Upper lobe of left lung (tissue), 4 donors: ENCODE results near the gene ZBBX.

Experiments
- POLR2A ChIP-seq, 4 donors: fragments of 450-650 bp; IDR thresholded peaks; one replicate each; pipeline ENCODE4 v1.5.1; 2016 to 2017; ENCODE audit warnings: antibody characterized with exemption in 4 of 4, mild to moderate bottlenecking in 2 of 4
- POLR2AphosphoS5 ChIP-seq, 2 donors: sonication (generic); formaldehyde crosslinking; IDR thresholded peaks; one replicate each; pipeline ENCODE4 v1.5.1; 2017; ENCODE audit warnings: antibody characterized with exemption in 2 of 2
- TF ChIP-seq, protein P1 (sequence below), 6 experiments: fragments of 450-650 bp in 4 of 6; fragments of 200-600 bp in 2 of 6; sonication (generic) in 2 of 6; IDR thresholded peaks; one replicate each; pipeline ENCODE4 v1.5.1; 2016 to 2019; ENCODE audit warnings: antibody characterized with exemption in 6 of 6

DNA sequence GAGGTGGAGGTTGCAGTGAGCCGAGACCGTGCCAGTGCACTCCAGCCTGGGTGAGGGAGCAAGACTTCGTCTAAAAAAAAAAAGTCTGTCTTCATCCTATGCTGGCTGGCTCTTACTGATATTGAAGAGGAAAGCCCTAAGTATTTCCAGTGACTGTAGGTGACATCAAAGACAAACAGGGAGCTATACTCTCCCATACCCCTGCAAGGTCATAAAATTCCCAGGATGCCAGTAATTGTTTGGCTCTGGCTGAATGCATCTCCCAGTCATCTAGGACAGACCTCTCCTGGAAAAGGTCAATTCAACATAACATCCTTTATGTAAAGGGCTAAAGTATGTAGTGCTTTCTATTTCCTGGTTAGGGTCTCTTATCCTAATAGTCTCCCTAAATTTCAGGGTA lies 8.0 kb downstream of the ZBBX start:
- TF ChIP-seq, protein P1, sequence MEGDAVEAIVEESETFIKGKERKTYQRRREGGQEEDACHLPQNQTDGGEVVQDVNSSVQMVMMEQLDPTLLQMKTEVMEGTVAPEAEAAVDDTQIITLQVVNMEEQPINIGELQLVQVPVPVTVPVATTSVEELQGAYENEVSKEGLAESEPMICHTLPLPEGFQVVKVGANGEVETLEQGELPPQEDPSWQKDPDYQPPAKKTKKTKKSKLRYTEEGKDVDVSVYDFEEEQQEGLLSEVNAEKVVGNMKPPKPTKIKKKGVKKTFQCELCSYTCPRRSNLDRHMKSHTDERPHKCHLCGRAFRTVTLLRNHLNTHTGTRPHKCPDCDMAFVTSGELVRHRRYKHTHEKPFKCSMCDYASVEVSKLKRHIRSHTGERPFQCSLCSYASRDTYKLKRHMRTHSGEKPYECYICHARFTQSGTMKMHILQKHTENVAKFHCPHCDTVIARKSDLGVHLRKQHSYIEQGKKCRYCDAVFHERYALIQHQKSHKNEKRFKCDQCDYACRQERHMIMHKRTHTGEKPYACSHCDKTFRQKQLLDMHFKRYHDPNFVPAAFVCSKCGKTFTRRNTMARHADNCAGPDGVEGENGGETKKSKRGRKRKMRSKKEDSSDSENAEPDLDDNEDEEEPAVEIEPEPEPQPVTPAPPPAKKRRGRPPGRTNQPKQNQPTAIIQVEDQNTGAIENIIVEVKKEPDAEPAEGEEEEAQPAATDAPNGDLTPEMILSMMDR (IDR thresholded peaks at IDR 0.05), result no peak
- TF ChIP-seq POLR2A (IDR thresholded peaks at IDR 0.05) (no peak), POLR2AphosphoS5 (IDR thresholded peaks at IDR 0.05) (no peak)
